GM23338 (cell line): ENCODE measurements around the gene C1orf50. TPM values are rescaled to one million over a fixed set of nuclear protein-coding genes. Genes with fewer than 3 reads are reported as not detected.
A peak's percentile ranks its signal among the peaks of the same experiment; 100 is the strongest.

ENCODE experiments used
- ATAC-seq: fragments of 200-7000 bp; cut with Tn5 transposase; 3 replicates; pipeline ENCODE4 v1.9.1; 2020
- DNase-seq: peaks from one replicate; pipeline ENCODE4 v3.0.0-alpha.2; 2015; ENCODE audit warnings: low spot score
- H2AFZ ChIP-seq: fragments of 200-600 bp; sonication (generic); 2 replicates; pipeline ENCODE4 v1.8.0; 2016; ENCODE audit warnings: antibody characterized with exemption, mild to moderate bottlenecking, moderate library complexity
- H3F3A ChIP-seq: fragments of 200-600 bp; sonication (generic); replicated peaks from 2 replicates; pipeline ENCODE4 v1.8.0; 2017; ENCODE audit warnings: antibody characterized with exemption, mixed run types, low read depth
- H3K27ac ChIP-seq: fragments of 200-600 bp; sonication (generic); 2 replicates; pipeline ENCODE4 v1.6.1; 2016; ENCODE audit warnings: low read depth
- H3K27me3 ChIP-seq: fragments of 200-600 bp; sonication (generic); 2 replicates; pipeline ENCODE4 v1.8.0; 2016; ENCODE audit warnings: mild to moderate bottlenecking, mixed run types, moderate library complexity; ENCODE audit not compliant: insufficient read depth
- H3K36me3 ChIP-seq: fragments of 200-600 bp; sonication (generic); 2 replicates; pipeline ENCODE4 v1.8.0; 2016; ENCODE audit warnings: mild to moderate bottlenecking; ENCODE audit not compliant: insufficient read depth
- H3K4me1 ChIP-seq: fragments of 200-600 bp; sonication (generic); 2 replicates; pipeline ENCODE4 v1.8.0; 2016; ENCODE audit warnings: mild to moderate bottlenecking, moderate library complexity; ENCODE audit not compliant: insufficient read depth
- H3K4me2 ChIP-seq: fragments of 200-600 bp; sonication (generic); 2 replicates; pipeline ENCODE4 v1.7.1; 2017; ENCODE audit warnings: mixed run types
- H3K4me3 ChIP-seq: fragments of 200-600 bp; sonication (generic); 2 replicates; pipeline ENCODE4 v1.6.1; 2016; ENCODE audit warnings: mixed run types
- H3K79me2 ChIP-seq: fragments of 200-600 bp; sonication (generic); replicated peaks from 2 replicates; pipeline ENCODE4 v1.8.0; 2017; ENCODE audit warnings: mild to moderate bottlenecking; ENCODE audit not compliant: insufficient read depth
- H3K9me2 ChIP-seq: fragments of 200-600 bp; sonication (generic); 2 replicates; pipeline ENCODE4 v1.8.0; 2017; ENCODE audit not compliant: insufficient read depth
- H4K20me1 ChIP-seq: fragments of 200-600 bp; sonication (generic); replicated peaks from 2 replicates; pipeline ENCODE4 v1.8.0; 2017; ENCODE audit warnings: mild to moderate bottlenecking; ENCODE audit not compliant: insufficient read depth
- H3K27ac Mint-ChIP-seq: 2 replicates; pipeline ENCODE4 v1.8.0; 2020; ENCODE audit warnings: inconsistent platforms, mild to moderate bottlenecking, moderate library complexity, mixed read lengths
- H3K27me3 Mint-ChIP-seq: 3 replicates; pipeline ENCODE4 v1.8.0; 2022; ENCODE audit warnings: low read depth, mild to moderate bottlenecking, moderate library complexity, mixed read lengths, inconsistent platforms; ENCODE audit not compliant: insufficient read depth, poor library complexity
- H3K36me3 Mint-ChIP-seq: 3 replicates; pipeline ENCODE4 v1.8.0; 2021; ENCODE audit warnings: low read depth, mild to moderate bottlenecking, inconsistent platforms, moderate library complexity, mixed read lengths
- H3K4me1 Mint-ChIP-seq: 3 replicates; pipeline ENCODE4 v1.8.0; 2020; ENCODE audit warnings: mild to moderate bottlenecking, inconsistent platforms, mixed read lengths
- H3K4me3 Mint-ChIP-seq: 3 replicates; pipeline ENCODE4 v1.8.0; 2021; ENCODE audit warnings: moderate library complexity, mild to moderate bottlenecking, inconsistent platforms, mixed read lengths
- H3K9me3 Mint-ChIP-seq: 3 replicates; pipeline ENCODE4 v1.8.0; 2020; ENCODE audit warnings: moderate library complexity, mild to moderate bottlenecking, inconsistent platforms, mixed read lengths
- CREB1 ChIP-seq: fragments of 250-450 bp; sonication (Bioruptor Pico); IDR thresholded peaks from 2 replicates; pipeline ENCODE4 v1.5.0; 2020; ENCODE audit warnings: low read depth, mild to moderate bottlenecking, moderate library complexity
- CTCF ChIP-seq, 2 experiments: fragments of 200-600 bp in 1 of 2; sonication (generic) in 1 of 2; conservative IDR thresholded peaks; 2 replicates each; pipeline versions ENCODE4 v1.5.1 to v1.6.1; 2016 to 2017; ENCODE audit warnings: antibody characterized with exemption in 2 of 2, low read depth in 2 of 2, mild to moderate bottlenecking in 2 of 2, moderate library complexity in 1 of 2
- ETS1 ChIP-seq: IDR thresholded peaks from 2 replicates; pipeline ENCODE4 v1.6.1; 2016; ENCODE audit warnings: antibody characterized with exemption
- EZH2 ChIP-seq: fragments of 200-600 bp; sonication (generic); IDR thresholded peaks from one replicate; pipeline ENCODE4 v1.8.0; 2017; ENCODE audit warnings: antibody characterized with exemption, mild to moderate bottlenecking, low read depth; ENCODE audit not compliant: unreplicated experiment
- EZH2phosphoT487 ChIP-seq: fragments of 200-600 bp; sonication (generic); IDR thresholded peaks from one replicate; pipeline ENCODE4 v1.8.1; 2018; ENCODE audit warnings: antibody characterized with exemption; ENCODE audit not compliant: unreplicated experiment
- JUNB ChIP-seq: IDR thresholded peaks from one replicate; pipeline ENCODE4 v1.6.1; 2016; ENCODE audit warnings: antibody characterized with exemption; ENCODE audit not compliant: unreplicated experiment
- NANOG ChIP-seq: IDR thresholded peaks from 2 replicates; pipeline ENCODE4 v1.6.1; 2016; ENCODE audit warnings: antibody characterized with exemption, borderline replicate concordance
- POLR2AphosphoS5 ChIP-seq: IDR thresholded peaks from 2 replicates; pipeline ENCODE4 v1.6.1; 2016; ENCODE audit warnings: antibody characterized with exemption, low read depth
- REST ChIP-seq: IDR thresholded peaks from one replicate; pipeline ENCODE4 v1.6.1; 2018; ENCODE audit warnings: antibody characterized with exemption; ENCODE audit not compliant: unreplicated experiment
- STAT1 ChIP-seq: IDR thresholded peaks from one replicate; pipeline ENCODE4 v1.6.1; 2016; ENCODE audit warnings: antibody characterized with exemption; ENCODE audit not compliant: unreplicated experiment
- ZNF114 ChIP-seq: fragments of 250-450 bp; sonication (Bioruptor Pico); IDR thresholded peaks from 2 replicates; pipeline ENCODE4 v1.5.0; 2020; ENCODE audit warnings: mild to moderate bottlenecking, moderate library complexity
- ZNF331 ChIP-seq: fragments of 250-450 bp; sonication (Bioruptor Pico); IDR thresholded peaks from 2 replicates; pipeline ENCODE4 v1.5.0; 2020; ENCODE audit warnings: low read depth, mild to moderate bottlenecking, moderate library complexity
- ZNF462 ChIP-seq: fragments of 250-450 bp; sonication (Bioruptor Pico); IDR thresholded peaks from 2 replicates; pipeline ENCODE4 v1.5.0; 2020; ENCODE audit warnings: mild to moderate bottlenecking, moderate library complexity
- polyA plus RNA-seq: library from polyadenylated mRNA; unstranded; fragments of >200 nt; fragmentation: Nextera tagmentation; extraction: Ambion mirVana; gene quantifications from 2 replicates; pipeline ENCODE4 v1.2.1, GENCODE V29; 2016
- total RNA-seq: library from RNA; depleted of rRNA; stranded (reverse); fragments of >200 nt; shearing (Covaris generic); gene quantifications from 2 replicates; pipeline ENCODE4 v1.2.3, GENCODE V29; 2014

The C1orf50 gene
- total and polyA plus RNA-seq, 2 experiments from 2014 or later: 4.4 to 4.7 TPM

GRCh38 chr1:42815941-42816584 is 49.0 kb downstream of the C1orf50 start:
- Histone ChIP-seq H2AFZ (peak overlapping the region; percentile 95), H3K79me2 (no peaks in the 10 kb centered on the region; the same call in 1 of the 2 replicates), H3K4me2 (peak overlapping the region; percentile 71), H3K27me3 (no peaks in the 10 kb centered on the region), H4K20me1 (no peaks in the 10 kb centered on the region), H3F3A (peaks cover 6% of the 10 kb centered on the region), H3K36me3 (no peaks in the 10 kb centered on the region; the same call in 1 of the 2 replicates), H3K27ac (peak overlapping the region; percentile 88), H3K9me2 (no peaks in the 10 kb centered on the region), H3K4me1 (peaks cover 17% of the 10 kb centered on the region), H3K4me3 (peak overlapping the region; percentile 84)
- no peaks in the 10 kb centered on the region for H3K27me3 Mint-ChIP-seq
- TF ChIP-seq CREB1 (CRISPR knock-in tag) (no peak), POLR2AphosphoS5 (no peak), STAT1 (no peak), EZH2 (no peak), JUNB (no peak), ZNF331 (no peak), EZH2phosphoT487 (no peak), ETS1 (no peak), ZNF462 (CRISPR knock-in tag) (no peak), ZNF114 (CRISPR knock-in tag) (no peak), NANOG (no peak), REST (no peak), CTCF (conservative IDR thresholded peaks at IDR 0.05; ENCODE audit: low read depth in 2 of 2) (no peak)
- DNase-seq (no peak), ATAC-seq (peak; percentile 50)
- H3K9me3 Mint-ChIP-seq: no peaks in the 10 kb centered on the region
- H3K4me3 Mint-ChIP-seq: peak overlapping the region; percentile 83
- H3K4me1 Mint-ChIP-seq: peaks cover 14% of the 10 kb centered on the region
- H3K27ac Mint-ChIP-seq: peak overlapping the region; percentile 85
- H3K36me3 Mint-ChIP-seq: peaks cover 4% of the 10 kb centered on the region; the same call in 2 of the 3 replicates
